Medulla oblongata (tissue), 1 donor: ENCODE data around the gene SMIM32.

Source experiments
- DNase-seq: peaks from one replicate; pipeline ENCODE4 v3.0.0-alpha.2; 2015; ENCODE audit errors: extremely low spot score

SMIM32 gene

DNA sequence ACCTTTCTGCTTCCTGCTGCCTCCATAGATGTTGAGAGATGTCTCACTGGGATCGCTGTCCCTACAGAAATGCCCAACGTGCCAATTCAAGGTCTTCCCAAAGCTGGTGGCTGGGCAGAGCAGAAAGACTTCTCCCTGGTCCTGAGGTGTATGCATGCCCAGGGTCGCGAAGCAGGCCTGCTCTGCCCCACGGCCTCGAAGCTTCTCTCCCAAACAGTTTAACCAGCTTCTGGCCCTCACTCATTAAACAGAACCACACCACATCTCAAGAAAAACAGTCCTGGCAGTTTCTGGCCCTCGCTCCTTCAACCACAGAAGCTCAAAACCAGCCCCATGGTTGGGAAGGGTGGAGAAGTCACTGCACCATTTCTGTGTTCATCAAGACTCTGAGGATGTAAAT is 14.7 kb upstream of the SMIM32 start:
- DNase-seq = no peak

DNA sequence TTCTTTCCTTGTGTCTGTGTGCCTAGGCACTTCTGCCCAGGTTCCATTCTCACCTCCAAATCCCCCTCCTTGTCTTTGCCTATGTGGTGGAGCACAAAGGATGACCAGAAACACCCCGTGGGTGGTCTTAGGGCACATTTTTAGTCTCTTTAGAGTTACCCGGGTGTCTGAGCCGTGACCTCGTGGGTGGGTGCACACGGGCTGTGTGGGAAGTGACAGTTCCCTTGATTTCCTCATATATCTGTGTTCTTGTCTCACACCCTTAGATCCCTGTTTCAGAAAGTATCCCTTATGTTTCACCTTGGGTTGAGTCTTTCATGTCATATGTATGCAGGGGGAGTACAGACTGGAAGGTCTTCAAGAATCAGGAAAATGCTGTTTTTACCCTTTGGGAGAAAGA is 13.4 kb upstream of the SMIM32 start:
- no peak for DNase-seq

DNA sequence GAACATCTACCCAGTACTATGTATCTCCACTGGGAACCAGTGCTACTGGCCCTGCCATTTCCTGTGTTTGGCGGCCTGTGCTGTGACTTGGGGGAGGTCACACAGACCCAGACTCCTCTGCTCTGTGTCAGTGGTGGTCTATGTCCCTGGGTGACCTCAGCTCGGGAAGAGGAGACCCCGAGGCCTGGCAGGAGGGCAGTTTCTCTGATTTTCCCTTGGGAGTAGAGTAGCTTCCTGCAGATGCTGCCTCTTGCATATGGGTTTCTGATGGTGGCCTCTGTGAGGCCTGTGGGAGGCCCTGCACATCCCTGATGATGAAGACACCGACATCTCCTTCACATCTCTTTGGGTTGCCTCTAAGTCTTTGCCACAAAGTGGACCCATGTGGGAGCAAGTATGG is 13.0 kb upstream of the SMIM32 start:
- no peak for DNase-seq

DNA sequence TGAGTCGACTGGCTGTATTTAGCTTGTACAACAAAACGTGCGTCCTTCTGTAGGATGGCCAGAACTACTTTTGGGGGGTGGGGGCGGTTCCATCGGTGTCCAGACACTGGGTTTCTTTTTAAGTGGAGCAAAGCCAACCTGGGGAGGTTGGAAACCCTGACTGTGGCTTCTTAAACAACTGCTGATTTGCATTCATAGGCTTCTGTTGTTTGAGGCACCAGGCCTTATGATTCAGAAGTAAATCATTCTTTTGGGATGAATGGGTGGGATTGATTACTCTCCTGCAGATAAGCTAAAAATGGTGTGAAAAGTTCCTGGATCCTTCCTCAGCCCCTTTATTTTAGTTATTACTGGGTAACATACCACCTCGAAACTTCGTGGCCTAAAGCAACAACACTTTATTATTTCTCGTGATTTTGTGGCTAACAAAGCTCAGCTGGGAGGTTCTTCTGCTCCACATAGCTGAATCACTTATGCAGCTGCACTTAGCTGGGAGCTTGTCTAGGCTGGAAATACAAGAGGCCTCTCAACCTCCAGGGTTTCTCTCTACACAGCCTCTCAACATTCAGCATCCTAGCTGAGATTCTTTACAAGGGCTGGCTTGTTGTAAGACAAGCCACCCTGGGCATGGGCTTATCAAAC is 12.2 kb upstream of the SMIM32 start:
- no peak for DNase-seq

DNA sequence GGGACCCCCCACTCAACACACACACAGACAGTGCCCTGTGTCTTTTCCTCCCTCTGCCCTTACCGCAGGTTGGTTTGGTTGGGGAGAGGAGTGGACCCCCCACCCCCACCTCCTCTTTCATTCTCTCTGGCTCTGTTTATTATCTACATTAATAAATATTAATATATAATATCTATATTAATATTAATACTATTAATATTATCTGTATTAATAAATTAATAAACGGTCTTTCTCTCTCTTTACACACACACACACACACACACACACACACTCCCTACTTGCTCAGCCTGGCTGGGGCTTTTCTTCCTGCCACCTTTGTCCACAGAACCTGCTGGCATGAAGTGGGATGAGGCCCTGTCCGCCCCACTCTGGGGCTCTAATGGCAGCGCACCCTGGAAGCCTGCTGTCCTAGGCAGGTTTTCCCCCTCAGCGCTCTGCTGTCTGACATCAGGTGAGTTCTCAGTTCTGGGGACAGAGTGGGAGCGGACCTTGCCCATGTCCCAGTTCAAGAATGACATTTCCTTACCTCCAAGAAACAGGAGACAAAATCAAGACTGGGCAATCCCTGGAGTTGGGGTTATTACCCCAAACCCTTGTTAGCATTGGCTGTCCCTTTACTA is 10.5 kb upstream of the SMIM32 start:
- no peak for DNase-seq

DNA sequence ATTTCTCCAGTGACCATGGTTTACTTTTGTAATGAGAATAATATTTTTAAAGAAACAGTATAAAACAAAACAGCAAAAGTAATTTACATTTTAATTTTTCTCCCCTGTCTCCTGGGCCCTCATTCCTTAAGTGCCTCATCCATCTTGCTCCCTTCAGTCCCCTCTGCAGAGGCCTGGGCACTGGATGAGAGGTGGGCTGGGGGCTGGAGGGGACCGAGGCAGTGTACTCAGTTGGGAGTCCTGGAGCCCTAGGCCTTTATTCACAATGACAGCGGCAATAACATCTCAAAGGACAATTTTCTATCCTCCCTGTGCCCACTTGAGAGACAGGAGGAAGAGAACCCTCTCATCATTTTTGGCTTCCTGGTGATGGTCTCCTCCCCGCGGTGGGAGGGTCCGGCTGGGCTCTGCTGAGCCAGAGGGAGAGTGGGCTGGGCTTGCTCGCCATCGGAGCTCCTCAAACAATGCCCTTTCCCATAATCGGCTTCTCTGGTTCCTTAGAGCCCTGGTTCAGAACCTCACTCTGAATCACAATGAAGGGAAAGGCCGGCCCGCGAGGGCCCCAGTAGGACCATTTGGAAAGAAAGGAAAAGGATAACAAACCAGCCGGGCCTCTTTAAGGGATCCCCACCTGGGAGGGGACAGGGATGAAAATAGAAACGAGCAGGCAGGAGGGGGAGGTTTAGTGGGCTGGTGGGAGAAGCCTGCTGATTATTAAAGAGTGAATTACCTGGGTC is 9.7 kb upstream of the SMIM32 start:
- no peak for DNase-seq

DNA sequence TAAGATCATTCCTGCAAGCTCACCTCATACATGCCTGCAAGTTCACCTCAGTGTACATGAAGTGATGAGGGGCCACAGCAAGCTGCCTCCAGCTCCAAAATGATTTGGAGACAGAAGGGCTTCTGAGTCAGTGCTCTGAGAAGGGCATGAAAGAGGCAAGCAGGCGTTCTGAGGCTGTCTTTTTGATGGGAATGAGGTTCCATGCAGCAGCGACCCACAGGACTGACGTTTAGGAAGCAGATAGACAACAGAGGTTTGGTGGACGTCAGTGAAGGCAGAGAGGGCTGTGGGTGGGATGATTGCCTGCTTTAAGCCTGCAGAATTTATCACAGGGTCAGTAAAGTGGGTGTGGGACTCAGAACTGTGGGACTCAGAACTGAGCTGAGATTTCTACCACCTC is 8.9 kb upstream of the SMIM32 start:
- no peak for DNase-seq

DNA sequence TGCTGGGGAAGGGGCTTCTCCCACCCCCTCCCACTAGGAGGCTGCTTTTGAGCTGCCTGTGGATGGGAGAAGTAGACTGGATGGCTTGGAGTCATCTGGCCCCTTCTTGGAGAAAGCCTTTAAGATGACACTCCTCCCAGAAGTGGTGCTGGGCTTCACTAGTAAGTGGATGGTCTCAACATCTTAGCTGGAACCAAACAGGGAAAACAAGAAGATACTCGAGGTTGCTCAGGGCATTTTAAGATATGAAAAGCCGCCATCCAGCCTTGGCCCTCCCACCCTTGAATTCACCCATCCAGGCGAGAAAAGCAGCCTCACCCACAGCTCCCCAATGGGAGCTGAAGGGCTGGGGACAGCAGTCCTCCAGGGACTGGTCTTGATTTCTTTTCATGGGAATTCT is 7.8 kb upstream of the SMIM32 start:
- DNase-seq = no peak

DNA sequence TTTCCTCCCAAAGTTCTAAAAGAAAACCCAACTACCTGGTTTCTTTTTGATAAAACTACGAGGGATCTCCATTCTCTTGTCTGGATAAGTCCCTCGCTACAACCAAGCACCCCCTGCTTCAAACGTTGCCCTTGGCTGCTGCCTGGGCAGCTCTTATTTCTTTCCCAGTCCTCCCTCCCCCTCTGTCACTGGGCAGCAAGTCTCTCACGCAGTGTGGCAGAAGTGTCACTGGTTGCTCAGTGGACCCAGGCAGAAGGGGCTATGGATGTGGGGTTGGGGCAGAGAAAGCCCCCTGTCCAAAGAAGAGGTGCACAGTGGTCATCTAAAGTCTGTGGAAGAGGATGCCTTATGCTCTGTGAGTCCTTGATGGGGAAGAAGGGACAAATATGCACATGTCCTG is 7.2 kb upstream of the SMIM32 start:
- no peak for DNase-seq

DNA sequence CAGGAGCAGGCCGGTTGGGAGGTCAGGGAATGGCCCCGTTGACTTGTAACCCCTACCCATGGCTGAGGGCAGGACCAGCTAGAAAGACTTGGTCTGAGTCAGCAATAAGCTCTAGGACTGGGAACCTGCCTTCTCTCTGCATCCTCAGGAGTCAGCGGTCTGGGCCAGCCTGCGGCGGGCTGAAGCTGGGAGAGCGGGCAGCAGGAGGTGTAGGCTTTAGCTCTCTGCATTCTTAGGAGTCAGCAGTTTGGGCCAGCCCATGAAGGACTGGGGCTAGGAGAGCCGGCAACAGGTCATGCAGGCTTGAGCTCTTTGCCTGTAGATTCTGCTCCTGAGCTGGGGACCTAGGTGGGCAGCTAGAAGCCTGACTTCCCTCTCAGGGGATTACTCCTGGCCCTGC is 6.4 kb upstream of the SMIM32 start:
- DNase-seq = no peak

DNA sequence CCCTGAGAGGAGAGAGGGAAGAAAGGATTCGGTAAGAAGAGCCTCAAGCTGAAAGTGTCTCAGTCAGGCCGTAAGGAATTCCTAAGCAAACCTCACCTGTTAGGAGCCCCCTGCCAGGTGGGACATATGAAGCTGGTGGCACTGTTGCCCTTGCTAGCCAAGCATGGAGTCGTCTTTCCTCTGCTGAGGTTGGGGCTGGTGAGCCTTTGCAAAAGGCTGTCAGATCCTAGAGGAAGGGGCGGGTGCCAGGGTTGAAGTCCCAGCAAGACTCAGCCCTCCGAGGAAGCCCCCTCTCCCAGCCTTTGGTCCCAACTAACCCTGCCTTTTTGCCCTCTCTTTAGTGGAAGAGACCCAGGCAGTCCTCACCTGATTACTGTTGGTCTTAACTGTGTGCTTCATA is 5.5 kb upstream of the SMIM32 start:
- DNase-seq = no peak

DNA sequence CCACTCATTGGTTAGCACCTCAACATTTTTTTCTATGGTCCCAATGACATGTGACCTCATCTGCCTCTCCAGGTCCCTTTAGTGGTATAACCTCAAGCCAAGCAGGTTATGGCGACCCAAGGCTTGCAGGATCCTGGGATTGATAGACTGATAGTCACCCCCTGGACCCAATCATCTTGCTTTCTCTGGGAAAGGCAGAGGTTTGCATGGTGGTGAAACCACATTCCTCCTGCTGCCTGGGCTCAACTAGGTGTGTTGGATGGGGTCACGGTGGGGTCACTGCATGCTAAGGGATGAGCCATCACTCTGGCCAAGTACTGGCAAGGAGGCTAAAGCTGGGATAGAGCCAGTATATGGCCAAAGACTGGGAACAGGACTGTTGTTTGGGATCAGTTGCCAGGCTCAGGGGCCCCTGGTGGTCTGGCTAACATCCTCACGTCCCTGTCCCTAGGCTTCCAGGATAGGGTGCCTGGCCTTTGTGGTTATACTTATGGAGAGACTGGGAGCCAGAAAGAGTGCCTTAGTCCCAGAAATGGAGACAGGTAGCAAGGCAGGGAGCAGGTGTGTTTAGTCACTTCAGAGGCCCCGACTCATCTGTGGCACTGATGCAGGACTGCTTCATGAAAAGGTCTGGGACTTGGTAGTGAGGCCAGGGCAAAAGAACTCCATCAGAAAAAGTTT is 4.6 kb upstream of the SMIM32 start:
- DNase-seq = no peak

DNA sequence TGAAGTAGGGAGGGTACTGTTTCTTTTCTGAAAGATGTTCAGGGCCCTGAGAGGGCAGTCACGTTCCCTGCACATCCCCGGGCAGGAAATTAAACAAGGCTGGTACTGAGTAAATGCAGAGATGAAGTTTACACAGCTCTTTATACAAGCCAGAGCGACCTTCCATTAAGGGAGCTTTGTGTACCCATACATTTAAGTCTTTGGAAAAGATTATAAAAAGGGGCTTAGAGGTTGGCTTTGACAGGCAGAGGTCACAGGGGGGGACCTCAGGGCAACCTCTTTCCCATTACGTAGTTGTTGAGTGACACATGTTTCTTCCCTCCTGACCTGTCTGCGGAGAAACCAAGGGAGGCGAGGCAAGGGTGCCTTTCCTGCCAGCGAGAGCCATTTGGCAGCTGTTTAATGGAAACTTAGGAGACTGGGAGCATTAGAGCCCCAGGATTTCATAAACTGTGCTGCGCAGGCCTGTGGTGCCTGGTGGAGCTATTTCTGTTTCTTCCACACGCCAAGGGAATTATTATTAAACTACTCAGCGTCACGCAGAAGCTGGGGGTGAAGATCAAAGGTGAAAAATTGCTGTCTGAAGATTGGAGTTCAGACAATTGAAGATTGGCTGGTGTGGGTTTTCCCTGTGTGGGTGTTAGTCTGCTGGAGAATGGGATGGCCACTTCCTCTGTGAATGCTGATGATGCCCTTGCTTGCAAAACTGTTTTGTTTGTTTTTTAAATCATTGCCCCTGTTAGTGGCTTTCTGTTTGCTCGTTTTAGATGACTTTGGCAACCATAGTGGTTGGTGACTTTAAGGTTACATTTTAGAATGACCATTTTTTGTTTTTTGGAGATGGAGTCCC is 3.2 kb upstream of the SMIM32 start:
- DNase-seq = peak; percentile 58

DNA sequence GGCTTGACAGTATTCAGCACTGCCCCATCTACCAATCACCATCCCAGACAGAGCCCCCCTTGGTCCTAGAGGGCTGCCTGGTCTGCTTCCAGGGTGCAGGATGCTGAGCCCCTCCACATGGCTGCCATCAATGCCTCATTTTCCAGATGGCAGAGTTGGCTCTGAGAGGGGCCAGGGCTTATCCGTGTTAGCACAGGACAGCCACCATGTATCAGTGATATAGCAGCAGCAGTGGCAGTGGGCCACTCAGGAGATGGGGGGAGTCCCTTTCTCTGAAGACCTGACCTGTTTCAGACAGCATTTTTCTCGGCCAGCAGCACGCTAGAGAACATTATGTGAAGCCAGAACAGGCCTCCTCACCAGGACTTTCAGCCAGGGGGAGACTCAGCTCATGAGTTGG is 1.6 kb upstream of the SMIM32 start:
- no peak for DNase-seq

DNA sequence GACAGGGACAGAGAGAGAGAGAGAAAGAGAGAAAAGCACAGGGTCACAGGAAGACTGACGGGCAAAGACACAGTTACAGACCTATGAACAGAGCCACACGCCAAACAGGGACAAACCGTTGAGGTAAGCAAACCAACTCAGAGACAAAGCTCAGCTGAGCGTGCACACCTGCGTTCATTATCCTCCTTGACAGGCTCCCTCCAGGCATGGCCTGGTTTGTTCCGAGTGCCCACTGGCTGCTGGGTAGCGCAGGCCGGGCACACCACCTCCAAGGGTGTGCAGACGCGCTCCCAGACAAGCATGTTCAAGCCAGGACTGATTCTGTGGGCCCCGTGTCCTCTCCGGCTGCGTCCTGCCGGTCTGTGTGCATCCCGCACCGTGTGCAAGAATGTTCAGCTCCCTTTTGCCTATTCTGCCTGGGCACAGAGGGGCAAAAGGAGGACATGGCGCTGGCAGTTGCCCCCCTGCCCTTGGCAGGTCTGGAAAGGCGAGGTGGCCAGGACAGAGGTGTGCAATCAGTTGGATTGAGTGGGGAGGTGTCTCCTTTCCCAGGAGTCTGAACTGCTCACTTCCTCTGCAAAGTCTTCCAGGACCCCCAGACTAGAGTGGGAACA is 467 bp upstream of the SMIM32 start:
- DNase-seq = no peak

DNA sequence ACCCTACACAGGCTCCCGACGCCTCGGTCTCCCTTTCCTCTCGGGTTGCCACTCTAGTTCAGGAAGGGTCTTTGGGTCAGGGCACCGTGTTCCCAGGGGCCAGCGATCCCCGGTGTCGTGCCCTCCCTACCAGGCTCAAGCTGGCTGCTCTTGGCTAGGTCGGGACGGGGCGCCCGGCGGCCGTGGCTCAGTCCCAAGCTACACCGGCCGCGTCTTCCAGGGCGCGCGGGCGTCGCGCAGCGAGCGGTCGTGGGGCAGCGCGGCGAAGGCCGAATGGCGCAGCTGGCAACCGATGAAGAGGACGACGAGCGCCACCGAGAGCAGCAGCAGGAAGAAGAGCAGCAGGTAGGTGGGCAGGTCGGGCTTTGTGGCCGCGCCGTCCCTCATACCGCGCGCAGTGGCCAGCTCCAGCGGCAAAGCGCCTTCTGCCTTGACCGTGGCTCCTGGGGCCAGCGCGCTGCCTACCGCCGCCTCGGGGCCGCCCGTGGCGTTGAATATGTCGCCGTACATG is 892 bp downstream of the SMIM32 start:
- DNase-seq = no peak

DNA sequence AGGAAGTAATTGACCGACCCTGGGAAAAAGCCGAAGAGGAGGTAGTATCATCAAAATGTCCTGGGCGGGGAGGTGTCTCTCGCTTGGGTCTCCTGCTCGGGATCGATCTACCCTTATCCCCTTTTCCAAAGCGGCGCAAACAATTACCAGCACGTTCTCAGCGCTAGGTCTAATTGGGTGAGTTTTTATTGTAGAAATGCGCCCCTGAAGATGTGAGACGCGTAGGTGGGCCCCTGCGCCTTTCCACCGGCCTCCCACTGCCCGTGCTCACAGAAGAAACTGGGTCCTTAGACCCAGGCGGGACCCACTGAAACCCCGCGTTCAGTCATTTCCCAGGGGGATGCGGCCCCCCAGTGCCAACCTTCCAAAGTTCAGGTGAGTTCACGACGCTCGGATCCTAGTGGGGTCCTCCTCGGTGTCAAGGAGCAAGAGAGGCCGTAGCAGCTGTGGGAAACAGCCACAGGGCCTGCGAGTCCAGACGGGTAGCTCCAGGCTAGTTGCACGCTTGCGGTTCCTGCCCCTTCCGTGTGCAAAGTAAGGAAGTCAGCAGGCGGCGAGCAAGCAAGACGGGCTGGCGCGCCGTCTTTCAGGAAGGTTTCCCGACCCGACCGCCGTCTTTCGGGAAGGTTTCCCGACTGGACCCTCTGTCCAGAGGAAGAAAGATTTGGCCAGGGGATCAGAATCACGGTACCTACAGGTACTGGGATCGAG is 1.5 kb downstream of the SMIM32 start:
- DNase-seq = no peak

DNA sequence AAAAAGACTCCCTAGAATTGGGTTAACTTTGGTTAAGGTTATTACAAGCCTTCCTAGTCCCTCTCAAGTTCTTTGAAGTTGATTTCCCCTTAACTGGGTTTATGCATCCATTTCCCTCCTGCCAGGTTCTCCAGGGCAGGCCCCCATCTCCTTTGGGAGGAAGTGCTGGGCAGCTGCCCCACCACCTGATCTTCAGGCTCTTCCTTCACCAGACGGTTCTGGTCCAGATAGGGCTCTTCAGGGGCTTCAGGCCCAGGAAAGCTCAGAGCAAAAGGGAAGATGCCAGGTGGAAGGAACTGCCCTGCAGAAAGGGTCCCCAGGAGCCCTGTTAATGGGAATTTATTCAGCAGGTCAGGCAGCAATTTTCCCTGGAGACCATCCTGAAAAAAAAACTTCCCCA is 2.1 kb downstream of the SMIM32 start:
- DNase-seq = no peak

DNA sequence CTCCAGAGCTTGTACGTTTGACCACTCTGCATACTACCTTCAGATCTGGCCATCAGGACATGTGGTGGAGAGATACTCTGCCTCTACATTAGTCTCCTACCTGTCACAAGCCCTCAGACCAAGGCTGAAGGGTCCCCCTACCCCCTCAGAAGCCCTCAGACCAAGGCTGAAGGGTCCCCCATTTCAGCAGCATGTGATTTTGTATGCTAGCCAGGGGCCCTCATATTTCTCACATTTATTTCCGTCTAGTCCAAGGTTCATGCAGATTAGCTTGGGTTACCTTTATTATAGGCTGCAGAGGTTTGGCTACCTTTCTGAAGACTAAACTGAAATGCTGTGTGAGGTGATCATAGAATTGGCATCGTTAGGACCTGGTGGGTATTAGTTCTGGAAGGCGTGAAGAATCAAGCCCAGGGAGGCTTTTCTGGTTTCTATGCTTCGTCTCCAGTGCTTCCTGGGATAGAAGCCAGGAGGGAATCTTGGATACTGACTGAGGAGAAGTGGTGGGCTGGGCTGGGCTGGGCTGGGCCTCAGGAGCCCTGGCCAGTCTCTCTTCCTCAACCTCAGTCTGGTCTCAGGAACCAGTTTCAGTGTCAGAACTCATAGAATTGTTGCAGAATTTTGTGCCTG is 2.8 kb downstream of the SMIM32 start:
- peak; percentile 43 for DNase-seq

DNA sequence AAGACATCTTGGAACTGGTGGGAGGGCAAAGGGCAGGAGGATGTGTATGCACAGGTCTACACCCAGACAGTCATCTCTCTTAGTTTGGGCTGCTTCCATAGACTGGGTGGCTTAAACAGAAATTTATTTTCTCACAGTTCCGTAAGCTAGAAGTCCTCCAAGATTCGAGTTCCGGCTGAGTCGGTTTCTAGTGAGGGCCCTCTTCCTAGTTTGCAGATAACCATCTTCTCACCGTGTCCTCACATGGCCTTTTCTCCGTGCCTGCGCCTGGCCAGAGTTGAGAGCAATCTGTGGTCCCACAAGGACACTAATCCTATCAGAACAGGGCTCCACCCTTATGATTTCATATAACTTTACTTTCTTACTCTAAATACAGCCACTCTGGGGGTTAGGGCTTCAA is 4.1 kb downstream of the SMIM32 start:
- DNase-seq = no peak
